ENCODE measurements around the gene NEAT1.

NEAT1 gene

GRCh38 chr11:65491163-65491465 lies 68.5 kb downstream of the NEAT1 start:
- H3K4me3 ChIP-seq (ENCODE audit: low read length) = no peak overlapping the region
- DNase-seq (ENCODE audit: low read depth, low spot score) = no peak

- no peak overlapping the region for H3K4me3 ChIP-seq (ENCODE audit: low read length)
- no peak for DNase-seq (ENCODE audit: low read depth, low spot score)
These were observed 69.2 kb downstream of the NEAT1 start for GRCh38 chr11:65491614-65492386.

GRCh38 chr11:65492387-65492636 lies 69.7 kb downstream of the NEAT1 start:
- DNase-seq (ENCODE audit: low read depth, low spot score) = no peak
- no peak overlapping the region for H3K4me3 ChIP-seq (ENCODE audit: low read length)

- DNase-seq (ENCODE audit: low read depth, low spot score) = no peak
- H3K4me3 ChIP-seq (ENCODE audit: low read length) = no peak overlapping the region
These were observed 70.2 kb downstream of the NEAT1 start for GRCh38 chr11:65492637-65493366.

- no peak overlapping the region for H3K4me3 ChIP-seq (ENCODE audit: low read length)
- no peak for DNase-seq (ENCODE audit: low read depth, low spot score)
These were observed 71.0 kb downstream of the NEAT1 start for GRCh38 chr11:65493367-65494176.

Measured in Jurkat, Clone E6-1 (cell line).